Tibial artery (tissue), 4 donors: ENCODE measurements around the gene CCDC73.

ENCODE experiments used
- DNase-seq, 2 donors: peaks; one replicate each; pipeline ENCODE4 v3.0.0-alpha.2; 2019
- H3K27ac ChIP-seq, 2 donors: fragments of 200-600 bp; sonication (generic) in 1 of 2; 1 replicate in 1 of 2; 2 replicates in 1 of 2; pipeline ENCODE4 v1.5.1; 2018 to 2019; ENCODE audit warnings: mild to moderate bottlenecking in 1 of 2
- H3K27me3 ChIP-seq, 2 donors: fragments of 200-600 bp; sonication (generic) in 1 of 2; one replicate each; pipeline versions ENCODE4 v1.5.1 to v1.6.0; 2016 to 2019
- H3K36me3 ChIP-seq, 3 donors: fragments of 200-600 bp; sonication (generic) in 2 of 3; one replicate each; pipeline ENCODE4 v1.5.1; 2016 to 2019; ENCODE audit warnings: mild to moderate bottlenecking in 2 of 3
- H3K4me1 ChIP-seq, 4 donors: fragments of 200-600 bp; sonication (generic) in 2 of 4; 1 replicate in 3 of 4; 2 replicates in 1 of 4; pipeline ENCODE4 v1.5.1; 2016 to 2019
- H3K4me3 ChIP-seq, 2 donors: fragments of 200-600 bp; sonication (generic) in 1 of 2; 1 replicate in 1 of 2; 2 replicates in 1 of 2; pipeline ENCODE4 v1.5.1; 2018 to 2019; ENCODE audit warnings: mild to moderate bottlenecking in 2 of 2
- H3K9me3 ChIP-seq, 3 donors: fragments of 200-600 bp; sonication (generic) in 1 of 3; one replicate each; pipeline ENCODE4 v1.5.1; 2016 to 2019
- CTCF ChIP-seq, 2 experiments: fragments of 200-600 bp in 1 of 2; fragments of 450-650 bp in 1 of 2; IDR thresholded peaks; one replicate each; pipeline ENCODE4 v1.5.1; 2017 to 2019; ENCODE audit warnings: antibody characterized with exemption in 2 of 2, mild to moderate bottlenecking in 1 of 2, moderate library complexity in 1 of 2
- intact Hi-C: fragments of 100-400 bp; cut with DNase I; formaldehyde crosslinking; loops from one replicate; pipeline ENCODE4 v1.15.0; 2023; ENCODE audit warnings: low total_unique reads

Gene CCDC73

GRCh38 chr11:32836946-32837345 lies 42.5 kb upstream of the CCDC73 start:
- no peaks in the 10 kb centered on the region for H3K36me3 ChIP-seq
- TF ChIP-seq CTCF (IDR thresholded peaks at IDR 0.05), result no peak
- DNase-seq, result no peak
- no peaks in the 10 kb centered on the region for H3K27me3 ChIP-seq
- H3K27ac ChIP-seq, result no peak overlapping the region
- H3K4me3 ChIP-seq, result no peak overlapping the region
- H3K4me1 ChIP-seq, result no peaks in the 10 kb centered on the region
- intact Hi-C loops, result no loop called here
- no peaks in the 10 kb centered on the region for H3K9me3 ChIP-seq

- no peaks in the 10 kb centered on the region for H3K9me3 ChIP-seq
- H3K27me3 ChIP-seq, result peaks cover 0 to 13% of the 10 kb centered on the region in 2 donors
- H3K4me1 ChIP-seq, result peaks cover 0 to 11% (median 9%) of the 10 kb centered on the region in 4 donors
- DNase-seq, result no peak
- intact Hi-C loops, result no loop called here
- H3K4me3 ChIP-seq, result no peak overlapping the region
- no peak overlapping the region for H3K27ac ChIP-seq
- H3K36me3 ChIP-seq, result no peaks in the 10 kb centered on the region
- no peak for TF ChIP-seq CTCF (IDR thresholded peaks at IDR 0.05)
Measured at GRCh38 chr11:32833921-32834320, 39.5 kb upstream of the CCDC73 start.

- Histone ChIP-seq H3K36me3 (no peaks in the 10 kb centered on the region), H3K4me1 (peaks cover 0 to 11% (median 9%) of the 10 kb centered on the region in 4 donors), H3K4me3 (no peak overlapping the region), H3K27me3 (peaks cover 0 to 13% of the 10 kb centered on the region in 2 donors), H3K9me3 (no peaks in the 10 kb centered on the region), H3K27ac (no peak overlapping the region)
- no peak for DNase-seq
- TF ChIP-seq CTCF (IDR thresholded peaks at IDR 0.05), result no peak
- intact Hi-C loops, result no loop called here
Measured at GRCh38 chr11:32831221-32831620, 36.8 kb upstream of the CCDC73 start.

- peaks cover 0 to 13% of the 10 kb centered on the region in 2 donors for H3K27me3 ChIP-seq
- no peaks in the 10 kb centered on the region for H3K9me3 ChIP-seq
- DNase-seq, result no peak
- H3K36me3 ChIP-seq, result no peaks in the 10 kb centered on the region
- H3K4me1 ChIP-seq, result peaks cover 0 to 11% (median 9%) of the 10 kb centered on the region in 4 donors
- H3K27ac ChIP-seq, result no peak overlapping the region
- intact Hi-C loops, result no loop called here
- no peak for TF ChIP-seq CTCF (IDR thresholded peaks at IDR 0.05)
- H3K4me3 ChIP-seq, result no peak overlapping the region
Measured at GRCh38 chr11:32830796-32831195, 36.3 kb upstream of the CCDC73 start.

- H3K9me3 ChIP-seq, result no peaks in the 10 kb centered on the region
- H3K4me3 ChIP-seq, result peak overlapping the region; percentile 48 to 53
- no peaks in the 10 kb centered on the region for H3K36me3 ChIP-seq
- no peak for TF ChIP-seq CTCF (IDR thresholded peaks at IDR 0.05)
- H3K27ac ChIP-seq, result no peak overlapping the region
- intact Hi-C loops, result no loop called here
- peaks cover 0 to 13% of the 10 kb centered on the region in 2 donors for H3K27me3 ChIP-seq
- peaks cover 0 to 11% (median 9%) of the 10 kb centered on the region in 4 donors for H3K4me1 ChIP-seq
- DNase-seq, result no peak
Measured at GRCh38 chr11:32830413-32830738, 35.9 kb upstream of the CCDC73 start.
